IMR-90 (cell line): ENCODE data around the gene TMUB2. TPM values are rescaled to one million over a fixed set of nuclear protein-coding genes. Genes with fewer than 3 reads are reported as not detected.
A peak's percentile ranks its signal among the peaks of the same experiment; 100 is the strongest.
"Not testable (repeated sequence)": the region's sequence is repeated elsewhere in the genome, so short reads cannot be mapped to it uniquely, and the experiment has no call there.

Source experiments
- ATAC-seq: fragments of 200-7000 bp; cut with Tn5 transposase; 2 replicates; pipeline ENCODE4 v1.9.1; 2020; ENCODE audit warnings: low read depth, mild to moderate bottlenecking, moderate library complexity
- BruUV-seq: library from RNA; stranded (reverse); fragments of 400-500 nt; replicated peaks from 2 replicates; lab custom pipeline; 2021; lab: Mats Ljungman, UMichigan
- CTCF ChIA-PET: fragments of 300-600 bp; formaldehyde crosslinking; extraction: SDS; loops from one replicate; lab custom pipeline; 2021; ENCODE audit warnings: antibody characterized with exemption; lab: Yijun Ruan, JAX
- POLR2A ChIA-PET: fragments of 300-600 bp; sonication (Branson Sonifier 250); formaldehyde crosslinking; loops from one replicate; lab custom pipeline; 2022; ENCODE audit warnings: antibody characterized with exemption; ENCODE audit not compliant: unreplicated experiment; lab: Charles Lee
- DNase-seq: peaks from one replicate; pipeline ENCODE4 v3.0.0; 2013
- H2AFZ ChIP-seq: replicated peaks from 2 replicates; pipeline ENCODE3; 2013; ENCODE audit warnings: low read length, mild to moderate bottlenecking; ENCODE audit not compliant: poor library complexity
- H2AK5ac ChIP-seq: 2 replicates; pipeline ENCODE4 v1.6.1; 2013; ENCODE audit warnings: low read depth, low read length, inconsistent platforms
- H2AK9ac ChIP-seq: replicated peaks from 2 replicates; pipeline ENCODE3; 2013; ENCODE audit warnings: mild to moderate bottlenecking, low read depth, low read length, moderate library complexity; ENCODE audit not compliant: poor library complexity
- H2BK120ac ChIP-seq: 2 replicates; pipeline ENCODE4 v1.6.1; 2013; ENCODE audit warnings: low read depth, low read length, inconsistent platforms
- H2BK15ac ChIP-seq: 3 replicates; pipeline ENCODE4 v1.6.1; 2013; ENCODE audit warnings: low read depth, low read length, inconsistent platforms
- H2BK20ac ChIP-seq: 2 replicates; pipeline ENCODE4 v1.6.1; 2013; ENCODE audit warnings: low read depth, mild to moderate bottlenecking, inconsistent platforms, low read length, moderate library complexity
- H2BK5ac ChIP-seq: 2 replicates; pipeline ENCODE4 v1.6.1; 2013; ENCODE audit warnings: mild to moderate bottlenecking, low read depth, low read length, inconsistent platforms; ENCODE audit not compliant: poor library complexity, severe bottlenecking
- H3K14ac ChIP-seq: replicated peaks from 2 replicates; pipeline ENCODE4 v1.6.1; 2013; ENCODE audit warnings: low read depth, low read length, inconsistent platforms
- H3K18ac ChIP-seq: 2 replicates; pipeline ENCODE4 v1.6.1; 2013; ENCODE audit warnings: low read depth, low read length, control low read depth
- H3K23ac ChIP-seq: 2 replicates; pipeline ENCODE4 v1.6.1; 2013; ENCODE audit warnings: low read depth, low read length, inconsistent platforms
- H3K27ac ChIP-seq: 2 replicates; pipeline ENCODE4 v1.5.1; 2013; ENCODE audit warnings: mild to moderate bottlenecking, control low read depth, low read length; ENCODE audit not compliant: insufficient read depth
- H3K27me3 ChIP-seq: 2 replicates; pipeline ENCODE4 v1.6.1; 2013; ENCODE audit warnings: low read length; ENCODE audit not compliant: control insufficient read depth, insufficient read depth
- H3K36me3 ChIP-seq: 2 replicates; pipeline ENCODE4 v1.6.1; 2013; ENCODE audit warnings: low read length, mixed read lengths; ENCODE audit not compliant: control insufficient read depth, insufficient read depth
- H3K4ac ChIP-seq: 2 replicates; pipeline ENCODE4 v1.6.1; 2013; ENCODE audit warnings: low read depth, low read length, inconsistent platforms
- H3K4me1 ChIP-seq: 2 replicates; pipeline ENCODE4 v1.6.1; 2013; ENCODE audit warnings: low read length, mixed read lengths; ENCODE audit not compliant: control insufficient read depth, insufficient read depth
- H3K4me2 ChIP-seq: 2 replicates; pipeline ENCODE4 v1.6.1; 2013; ENCODE audit warnings: low read depth, mild to moderate bottlenecking, control low read depth, low read length, moderate library complexity
- H3K4me3 ChIP-seq: 2 replicates; pipeline ENCODE4 v1.5.1; 2013; ENCODE audit warnings: low read depth, mild to moderate bottlenecking, control low read depth, low read length, moderate library complexity; ENCODE audit not compliant: insufficient read depth
- H3K56ac ChIP-seq: 2 replicates; pipeline ENCODE4 v1.6.1; 2013; ENCODE audit warnings: low read length, inconsistent platforms; ENCODE audit not compliant: insufficient read depth; ENCODE audit errors: extremely low read depth
- H3K79me1 ChIP-seq, 2 experiments: 2 replicates each; pipeline ENCODE4 v1.6.1; 2013; ENCODE audit warnings: low read length in 2 of 2, inconsistent platforms in 1 of 2, low read depth in 1 of 2
- H3K9ac ChIP-seq: 2 replicates; pipeline ENCODE4 v1.6.1; 2013; ENCODE audit warnings: low read depth, low read length, control low read depth
- H3K9me1 ChIP-seq: 2 replicates; pipeline ENCODE4 v1.6.1; 2013; ENCODE audit warnings: low read length, inconsistent platforms; ENCODE audit not compliant: insufficient read depth
- H3K9me3 ChIP-seq: 2 replicates; pipeline ENCODE4 v1.6.1; 2013; ENCODE audit warnings: low read length; ENCODE audit not compliant: control insufficient read depth, insufficient read depth
- H4K20me1 ChIP-seq: 2 replicates; pipeline ENCODE4 v1.6.1; 2013; ENCODE audit warnings: low read length, inconsistent platforms; ENCODE audit not compliant: insufficient read depth
- H4K5ac ChIP-seq: 2 replicates; pipeline ENCODE4 v1.6.1; 2013; ENCODE audit warnings: mild to moderate bottlenecking, low read depth, low read length, control low read depth
- H4K8ac ChIP-seq, 2 experiments: 2 replicates each; pipeline ENCODE4 v1.6.1; 2013; ENCODE audit warnings: low read depth in 2 of 2, low read length in 2 of 2, control low read depth in 1 of 2, inconsistent platforms in 1 of 2
- H4K91ac ChIP-seq: 2 replicates; pipeline ENCODE4 v1.6.1; 2013; ENCODE audit warnings: low read depth, low read length, inconsistent platforms; ENCODE audit not compliant: insufficient read depth
- NFE2L2 ChIP-seq: fragments of 150-350 bp; IDR thresholded peaks from 2 replicates; pipeline ENCODE4 v1.6.1; 2016; ENCODE audit warnings: low read depth, mild to moderate bottlenecking, low read length
- RCOR1 ChIP-seq: IDR thresholded peaks from 2 replicates; pipeline ENCODE4 v1.6.1; 2012; ENCODE audit warnings: mild to moderate bottlenecking, low read length, improper control_type of control experiment; ENCODE audit not compliant: insufficient replicate concordance
- WGBS, 2 experiments: methylation state at CpG; one replicate each; pipeline versions ENCODE4 v1.1.5 to v1.1.7; 2013; ENCODE audit warnings: missing lambda C conversion rate in 2 of 2; ENCODE audit not compliant: insufficient read length in 1 of 2; ENCODE audit errors: extremely low coverage in 2 of 2; 5-methylcytosine and 5-hydroxymethylcytosine counted together
- dilution Hi-C: fragments of 300-500 bp; cut with HindIII; formaldehyde crosslinking; loops from one replicate; pipeline ENCODE4 v1.14.3; 2018; ENCODE audit warnings: low sequenced_read_pairs; ENCODE audit not compliant: unreplicated experiment
- in situ Hi-C: fragments of 300-500 bp; cut with MboI; formaldehyde crosslinking; loops from 3 replicates; pipeline ENCODE4 v1.14.3; 2019; ENCODE audit warnings: low sequenced_read_pairs, inconsistent platforms, mixed read lengths
- intact Hi-C: fragments of 100-400 bp; cut with micrococcal nuclease; formaldehyde crosslinking; loops from 2 replicates; pipeline ENCODE4 v1.10.0; 2022
- polyA plus RNA-seq, 3 experiments: library from polyadenylated mRNA; depleted of rRNA; stranded (reverse); fragments of >200 nt; gene quantifications; 2 replicates each; pipeline ENCODE4 v1.2.3, GENCODE V29; 2012; ENCODE audit warnings: low replicate concordance in 1 of 3
- total RNA-seq: library from RNA; depleted of rRNA; stranded (reverse); fragments of >200 nt; gene quantifications from 2 replicates; pipeline ENCODE4 v1.2.3, GENCODE V29; 2012
- TF ChIP-seq, protein P1 (sequence below): conservative IDR thresholded peaks from 2 replicates; pipeline ENCODE4 v1.5.1; 2012; ENCODE audit warnings: mild to moderate bottlenecking, low read depth, low read length, improper control_type of control experiment

TMUB2 gene
- total and polyA plus RNA-seq, 2 of the 4 experiments (the other 2 are of a cell fraction), result 16.5 to 42.5 TPM

DNA sequence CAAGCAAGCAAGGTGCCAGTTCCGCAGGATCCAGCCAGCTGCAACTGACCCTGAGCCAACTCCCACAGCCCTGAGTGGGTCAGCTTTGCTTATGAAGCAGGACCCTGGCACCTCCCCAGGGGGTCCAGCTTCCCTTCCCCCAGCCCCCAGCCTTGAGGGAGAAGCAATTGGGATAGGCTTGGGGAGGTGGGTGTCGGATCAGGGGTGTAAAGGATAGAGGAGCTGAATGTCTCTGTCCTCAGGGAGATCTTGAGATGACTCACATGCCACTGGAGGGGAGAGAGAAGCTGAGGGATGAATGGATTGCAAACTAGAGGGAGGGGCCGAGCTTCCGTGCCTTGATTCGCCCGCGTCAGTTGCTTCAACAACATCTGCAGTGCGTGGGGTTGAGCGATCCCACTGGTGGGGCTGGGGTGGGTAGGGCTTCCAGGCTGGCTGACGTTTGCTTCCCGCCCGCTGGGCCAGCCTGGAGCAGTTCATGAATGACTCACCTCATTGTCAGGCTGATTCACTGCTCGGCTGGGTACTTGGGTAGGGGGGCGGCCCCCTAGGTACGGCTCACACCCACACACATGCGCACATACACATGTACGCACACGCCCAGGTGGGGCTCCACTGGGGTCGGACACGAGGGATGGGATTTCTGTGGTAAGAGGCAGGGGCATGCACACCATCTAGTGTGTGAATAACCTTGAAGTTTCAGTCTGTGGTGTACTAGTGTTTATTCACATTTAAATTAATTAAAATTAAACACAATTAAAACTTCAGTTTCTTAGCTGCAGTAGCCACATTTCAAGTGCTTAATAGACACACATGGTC, 48.7 kb upstream of the TMUB2 start (continued):
- TF ChIP-seq, protein P1, sequence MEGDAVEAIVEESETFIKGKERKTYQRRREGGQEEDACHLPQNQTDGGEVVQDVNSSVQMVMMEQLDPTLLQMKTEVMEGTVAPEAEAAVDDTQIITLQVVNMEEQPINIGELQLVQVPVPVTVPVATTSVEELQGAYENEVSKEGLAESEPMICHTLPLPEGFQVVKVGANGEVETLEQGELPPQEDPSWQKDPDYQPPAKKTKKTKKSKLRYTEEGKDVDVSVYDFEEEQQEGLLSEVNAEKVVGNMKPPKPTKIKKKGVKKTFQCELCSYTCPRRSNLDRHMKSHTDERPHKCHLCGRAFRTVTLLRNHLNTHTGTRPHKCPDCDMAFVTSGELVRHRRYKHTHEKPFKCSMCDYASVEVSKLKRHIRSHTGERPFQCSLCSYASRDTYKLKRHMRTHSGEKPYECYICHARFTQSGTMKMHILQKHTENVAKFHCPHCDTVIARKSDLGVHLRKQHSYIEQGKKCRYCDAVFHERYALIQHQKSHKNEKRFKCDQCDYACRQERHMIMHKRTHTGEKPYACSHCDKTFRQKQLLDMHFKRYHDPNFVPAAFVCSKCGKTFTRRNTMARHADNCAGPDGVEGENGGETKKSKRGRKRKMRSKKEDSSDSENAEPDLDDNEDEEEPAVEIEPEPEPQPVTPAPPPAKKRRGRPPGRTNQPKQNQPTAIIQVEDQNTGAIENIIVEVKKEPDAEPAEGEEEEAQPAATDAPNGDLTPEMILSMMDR, result no peak
- TF ChIP-seq RCOR1, result no peak
- no peak for TF ChIP-seq NFE2L2

DNA sequence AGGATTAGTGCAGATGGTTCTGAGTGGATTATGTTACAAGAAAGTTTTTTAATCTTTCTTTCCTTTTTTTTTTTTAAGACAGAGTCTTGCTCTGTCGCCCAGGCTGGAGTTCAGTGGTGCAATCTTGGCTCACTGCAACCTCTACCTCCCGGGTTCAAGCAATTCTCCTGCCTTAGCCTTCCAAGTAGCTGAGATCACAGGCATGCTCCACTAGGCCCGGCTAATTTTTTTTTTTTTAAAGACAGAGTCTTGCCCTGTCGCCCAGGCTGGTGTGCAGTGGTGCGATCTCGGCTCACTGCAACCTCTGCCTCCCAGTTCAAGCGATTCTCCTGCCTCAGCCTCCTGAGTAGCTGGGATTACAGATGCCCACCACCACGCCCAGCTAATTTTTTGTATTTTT, 42.9 kb upstream of the TMUB2 start:
- H3K56ac ChIP-seq, BruUV-seq, H3K18ac ChIP-seq, H2AK5ac ChIP-seq, H3K9me3 ChIP-seq, H2BK15ac ChIP-seq, H4K91ac ChIP-seq, H3K4me2 ChIP-seq, H2AK9ac ChIP-seq, H2BK120ac ChIP-seq, H3K4ac ChIP-seq, intact Hi-C loops, H3K4me1 ChIP-seq, H2BK5ac ChIP-seq, dilution Hi-C loops, H3K27me3 ChIP-seq, H3K9ac ChIP-seq, H3K14ac ChIP-seq, in situ Hi-C loops, H4K5ac ChIP-seq, H2AFZ ChIP-seq, H3K27ac ChIP-seq, H4K20me1 ChIP-seq, ATAC-seq, H3K9me1 ChIP-seq, H2BK20ac ChIP-seq, DNase-seq, POLR2A ChIA-PET, H4K8ac ChIP-seq, H3K4me3 ChIP-seq: not testable (repeated sequence)
- Histone ChIP-seq H3K23ac (0 out of 2 replicates have a peak overlapping the region, but pooled peaks have one; percentile 12), H3K36me3 (peaks cover 14% of the 10 kb centered on the region; the same call in 1 of the 2 replicates), H3K79me1 (peaks cover 4 to 37% of the 10 kb centered on the region in 2 experiments; a peak in 3 of 4 replicates)
- 91% methylated on average over 3 of the region's 8 CpGs; no CpG with 5 or more reads in 1 of the 2 experiments for WGBS, 2 experiments
- CTCF ChIA-PET, result interaction anchor here (0.6 kb wide), 1 partner anchor 11 kb away, joined by 4 read pairs; no protein-coding TSS in a partner anchor
